CD8-positive, alpha-beta memory T cell (primary cell): ENCODE results near the gene SLC31A1. TPM values are rescaled to one million over a fixed set of nuclear protein-coding genes. Genes with fewer than 3 reads are reported as not detected.

Source experiments
- CTCF ChIA-PET: fragments of 350-600 bp; sonication (Branson Sonifier 250); formaldehyde crosslinking; loops from one replicate; lab custom pipeline; 2021; ENCODE audit warnings: antibody characterized with exemption; lab: Charles Lee
- POLR2A ChIA-PET: fragments of 350-600 bp; sonication (Branson Sonifier 250); formaldehyde crosslinking; loops from one replicate; lab custom pipeline; 2021; ENCODE audit warnings: antibody characterized with exemption; lab: Charles Lee
- DNase-seq, 5 donors: peaks; one replicate each; pipeline versions ENCODE4 v3.0.0 to v3.0.0-alpha.2; 2020 to 2022; ENCODE audit warnings: mixed read lengths in 1 of 5
- H3K27ac ChIP-seq: one replicate; pipeline ENCODE4 v1.7.0; 2013; ENCODE audit warnings: low read depth, mild to moderate bottlenecking, low read length, moderate library complexity
- H3K27me3 ChIP-seq: 2 replicates; pipeline ENCODE4 v1.7.0; 2013; ENCODE audit warnings: low read length, mild to moderate bottlenecking; ENCODE audit not compliant: insufficient read depth, poor library complexity, severe bottlenecking
- H3K36me3 ChIP-seq: 2 replicates; pipeline ENCODE4 v1.7.0; 2013; ENCODE audit warnings: mild to moderate bottlenecking, low read length, moderate library complexity; ENCODE audit not compliant: insufficient read depth
- H3K4me1 ChIP-seq: 2 replicates; pipeline ENCODE4 v1.7.0; 2013; ENCODE audit warnings: mild to moderate bottlenecking, low read length, moderate library complexity; ENCODE audit not compliant: insufficient read depth
- H3K4me3 ChIP-seq: 2 replicates; pipeline ENCODE4 v1.7.0; 2013; ENCODE audit warnings: mild to moderate bottlenecking, low read length
- H3K9me3 ChIP-seq: 2 replicates; pipeline ENCODE4 v1.7.0; 2013; ENCODE audit warnings: mild to moderate bottlenecking, low read length
- H3K27ac Mint-ChIP-seq, 8 donors: one replicate each; pipeline ENCODE4 v1.8.0; 2020 to 2021; ENCODE audit warnings: mixed read lengths in 8 of 8, mild to moderate bottlenecking in 6 of 8, inconsistent platforms in 3 of 8, moderate library complexity in 3 of 8
- H3K27me3 Mint-ChIP-seq, 2 donors: one replicate each; pipeline ENCODE4 v1.8.0; 2020 to 2021; ENCODE audit warnings: mixed read lengths in 2 of 2, mild to moderate bottlenecking in 1 of 2, moderate library complexity in 1 of 2
- H3K36me3 Mint-ChIP-seq, 3 donors: one replicate each; pipeline ENCODE4 v1.8.0; 2020 to 2021; ENCODE audit warnings: mixed read lengths in 3 of 3, inconsistent platforms in 1 of 3, mild to moderate bottlenecking in 1 of 3
- H3K4me1 Mint-ChIP-seq, 3 donors: one replicate each; pipeline ENCODE4 v1.8.0; 2020 to 2021; ENCODE audit warnings: mixed read lengths in 3 of 3, inconsistent platforms in 1 of 3, mild to moderate bottlenecking in 1 of 3
- H3K4me3 Mint-ChIP-seq, 7 donors: one replicate each; pipeline ENCODE4 v1.8.0; 2020 to 2021; ENCODE audit warnings: mixed read lengths in 7 of 7, mild to moderate bottlenecking in 6 of 7, moderate library complexity in 4 of 7, inconsistent platforms in 2 of 7
- H3K9me3 Mint-ChIP-seq, 5 donors: one replicate each; pipeline ENCODE4 v1.8.0; 2020 to 2022; ENCODE audit warnings: mixed read lengths in 5 of 5, mild to moderate bottlenecking in 3 of 5, moderate library complexity in 2 of 5, inconsistent platforms in 1 of 5
- polyA plus RNA-seq: library from polyadenylated mRNA; unstranded; fragments of 300-500 nt; fragmentation: Illumina TruSeq; gene quantifications from one replicate; pipeline ENCODE4 v1.2.3, GENCODE V29; 2021
- total RNA-seq, 2 experiments: library from RNA; stranded (reverse); gene quantifications; one replicate each; pipeline ENCODE4 v1.2.3, GENCODE V29; 2021

SLC31A1 gene
- total and polyA plus RNA-seq, 3 experiments from 2014 or later: 3.4 to 15.1 (median 13.7) TPM

GRCh38 chr9:113205861-113206260, 15.5 kb upstream of the SLC31A1 start:
- H3K36me3 ChIP-seq: peaks cover 35% of the 10 kb centered on the region

GRCh38 chr9:113210815-113211214, 10.5 kb upstream of the SLC31A1 start:
- Histone ChIP-seq H3K27me3 (no peaks in the 10 kb centered on the region), H3K27ac (no peak overlapping the region), H3K36me3 (peaks cover 12% of the 10 kb centered on the region), H3K4me3 (no peak overlapping the region), H3K9me3 (no peaks in the 10 kb centered on the region), H3K4me1 (no peaks in the 10 kb centered on the region)
- POLR2A ChIA-PET: no interaction called here
- Mint-ChIP-seq H3K9me3 (no peaks in the 10 kb centered on the region), H3K4me1 (peaks cover 17 to 41% (median 19%) of the 10 kb centered on the region in 3 donors), H3K4me3 (no peak overlapping the region), H3K36me3 (peaks cover 7 to 66% (median 24%) of the 10 kb centered on the region in 3 donors), H3K27me3 (no peaks in the 10 kb centered on the region), H3K27ac (no peak overlapping the region)
- no peak for DNase-seq
- CTCF ChIA-PET: no interaction called here

More at GRCh38 chr9:113205861-113206260, 15.5 kb upstream of the SLC31A1 start:
- no peaks in the 10 kb centered on the region for H3K9me3 ChIP-seq
- Mint-ChIP-seq H3K36me3 (peaks cover 14 to 86% (median 30%) of the 10 kb centered on the region in 3 donors), H3K27me3 (no peaks in the 10 kb centered on the region), H3K27ac (no peak overlapping the region), H3K4me1 (peaks cover 0 to 9% (median 2%) of the 10 kb centered on the region in 3 donors), H3K9me3 (no peaks in the 10 kb centered on the region), H3K4me3 (no peak overlapping the region)
- H3K27me3 ChIP-seq: no peaks in the 10 kb centered on the region
- ChIA-PET POLR2A (no interaction called here), CTCF (interaction anchor here (0.7 kb wide), 1 partner anchor 17 kb away, joined by 3 read pairs; no protein-coding TSS in a partner anchor)
- no peak overlapping the region for H3K27ac ChIP-seq
- no peak for DNase-seq
- no peak overlapping the region for H3K4me3 ChIP-seq
- H3K4me1 ChIP-seq: no peaks in the 10 kb centered on the region

- Histone ChIP-seq H3K27ac (no peak overlapping the region), H3K4me1 (peaks cover 18% of the 10 kb centered on the region), H3K4me3 (no peak overlapping the region), H3K36me3 (no peaks in the 10 kb centered on the region), H3K27me3 (no peaks in the 10 kb centered on the region), H3K9me3 (no peaks in the 10 kb centered on the region)
- ChIA-PET POLR2A (interaction anchor here (0.6 kb wide), 1 partner anchor 240 kb away, joined by 14 read pairs; no protein-coding TSS in a partner anchor), CTCF (no interaction called here)
- Mint-ChIP-seq H3K4me3 (no peak overlapping the region), H3K27me3 (no peaks in the 10 kb centered on the region), H3K27ac (peak overlapping the region in 5 of 8 donors; percentile 8 to 64 (median 30)), H3K4me1 (peaks cover 42 to 67% (median 50%) of the 10 kb centered on the region in 3 donors), H3K9me3 (no peaks in the 10 kb centered on the region), H3K36me3 (peaks cover 0 to 36% (median 11%) of the 10 kb centered on the region in 3 donors)
- peak in 1 of 5 donors; percentile 31 for DNase-seq
Observed at GRCh38 chr9:113215132-113215531, 6.2 kb upstream of the SLC31A1 start.

GRCh38 chr9:113216406-113216805, 4.9 kb upstream of the SLC31A1 start:
- Histone ChIP-seq H3K4me3 (no peak overlapping the region), H3K27ac (no peak overlapping the region), H3K4me1 (peaks cover 21% of the 10 kb centered on the region), H3K27me3 (no peaks in the 10 kb centered on the region), H3K36me3 (no peaks in the 10 kb centered on the region), H3K9me3 (no peaks in the 10 kb centered on the region)
- no peaks in the 10 kb centered on the region for H3K27me3 Mint-ChIP-seq
- H3K4me3 Mint-ChIP-seq: no peak overlapping the region
- DNase-seq: no peak
- CTCF ChIA-PET: no interaction called here
- H3K27ac Mint-ChIP-seq: peak overlapping the region in 1 of 8 donors; percentile 26
- POLR2A ChIA-PET: no interaction called here
- no peaks in the 10 kb centered on the region for H3K9me3 Mint-ChIP-seq
- peaks cover 0 to 36% (median 8%) of the 10 kb centered on the region in 3 donors for H3K36me3 Mint-ChIP-seq
- H3K4me1 Mint-ChIP-seq: peaks cover 45 to 77% (median 55%) of the 10 kb centered on the region in 3 donors

GRCh38 chr9:113219186-113219936, 2.0 kb upstream of the SLC31A1 start:
- no peaks in the 10 kb centered on the region for H3K36me3 ChIP-seq
- no peak overlapping the region for H3K27ac ChIP-seq
- Mint-ChIP-seq H3K27me3 (no peaks in the 10 kb centered on the region), H3K36me3 (peaks cover 0 to 18% (median 0%) of the 10 kb centered on the region in 3 donors), H3K9me3 (no peaks in the 10 kb centered on the region), H3K4me1 (peaks cover 47 to 81% (median 72%) of the 10 kb centered on the region in 3 donors), H3K27ac (peak overlapping the region; percentile 29 to 100 (median 96)), H3K4me3 (peak overlapping the region; percentile 93 to 99 (median 95))
- peak overlapping the region; percentile 96 for H3K4me3 ChIP-seq
- peaks cover 34% of the 10 kb centered on the region for H3K4me1 ChIP-seq
- POLR2A ChIA-PET: interaction anchor here (0.8 to 1.4 kb wide), 2 partner anchors 12 to 360 kb away, joined by 3 to 10 read pairs; no protein-coding TSS in a partner anchor
- CTCF ChIA-PET: interaction anchor here (0.6 to 3.3 kb wide), 5 partner anchors 10 to 436 kb away, joined by 3 to 19 read pairs (median 4); partner anchors contain the start of genes CDC26 and PRPF4
- DNase-seq: no peak
- no peaks in the 10 kb centered on the region for H3K9me3 ChIP-seq
- H3K27me3 ChIP-seq: no peaks in the 10 kb centered on the region

- Mint-ChIP-seq H3K36me3 (peaks cover 0 to 18% (median 0%) of the 10 kb centered on the region in 3 donors), H3K27me3 (no peaks in the 10 kb centered on the region), H3K4me3 (peak overlapping the region; percentile 93 to 99 (median 95)), H3K27ac (peak overlapping the region; percentile 29 to 100 (median 96)), H3K9me3 (no peaks in the 10 kb centered on the region), H3K4me1 (peaks cover 42 to 75% (median 68%) of the 10 kb centered on the region in 3 donors)
- ChIA-PET POLR2A (interaction anchor here (0.8 to 1.9 kb wide), 4 partner anchors 12 to 359 kb away, joined by 3 to 10 read pairs (median 4); partner anchors contain the start of genes CDC26, PRPF4 and SLC31A2), CTCF (interaction anchor here (1.1 to 3.3 kb wide), 4 partner anchors 10 to 436 kb away, joined by 3 to 19 read pairs (median 4); partner anchors contain the start of genes CDC26 and PRPF4)
- no peaks in the 10 kb centered on the region for H3K9me3 ChIP-seq
- no peaks in the 10 kb centered on the region for H3K36me3 ChIP-seq
- no peaks in the 10 kb centered on the region for H3K27me3 ChIP-seq
- peak overlapping the region; percentile 96 for H3K4me3 ChIP-seq
- peak overlapping the region; percentile 91 for H3K27ac ChIP-seq
- peaks cover 34% of the 10 kb centered on the region for H3K4me1 ChIP-seq
- DNase-seq: no peak
Observed at GRCh38 chr9:113219969-113220368, 1.4 kb upstream of the SLC31A1 start.

- no peaks in the 10 kb centered on the region for H3K27me3 ChIP-seq
- H3K36me3 ChIP-seq: no peaks in the 10 kb centered on the region
- H3K36me3 Mint-ChIP-seq: peaks cover 0 to 18% (median 0%) of the 10 kb centered on the region in 3 donors
- no peaks in the 10 kb centered on the region for H3K9me3 ChIP-seq
- ChIA-PET CTCF (interaction anchor here (1.1 to 3.3 kb wide), 4 partner anchors 11 to 435 kb away, joined by 3 to 19 read pairs (median 4); partner anchors contain the start of genes CDC26 and PRPF4), POLR2A (interaction anchor here (0.8 to 1.9 kb wide), 7 partner anchors 11 to 359 kb away, joined by 3 to 10 read pairs (median 4); partner anchors contain the start of genes C9orf43, CDC26, POLE3 and PRPF4)
- peaks cover 39 to 71% (median 62%) of the 10 kb centered on the region in 3 donors for H3K4me1 Mint-ChIP-seq
- no peaks in the 10 kb centered on the region for H3K27me3 Mint-ChIP-seq
- H3K4me3 Mint-ChIP-seq: peak overlapping the region; percentile 93 to 99 (median 95)
- peak overlapping the region; percentile 91 to 100 (median 96) for H3K27ac Mint-ChIP-seq
- peaks cover 34% of the 10 kb centered on the region for H3K4me1 ChIP-seq
- H3K27ac ChIP-seq: peak overlapping the region; percentile 91
- H3K9me3 Mint-ChIP-seq: no peaks in the 10 kb centered on the region
- H3K4me3 ChIP-seq: peak overlapping the region; percentile 96
- DNase-seq: peak in 1 of 5 donors; percentile 1
Observed at GRCh38 chr9:113220467-113221002, 809 bp upstream of the SLC31A1 start.
